Kidney epithelial cell (primary cell): ENCODE results near the gene CARMIL1. TPM values are rescaled to one million over a fixed set of nuclear protein-coding genes. Genes with fewer than 3 reads are reported as not detected.

ENCODE experiments used
- DNase-seq: peaks from one replicate; pipeline ENCODE4 v3.0.0-alpha.2; 2010; ENCODE audit warnings: low read depth
- H3K27me3 ChIP-seq: 2 replicates; pipeline ENCODE4 v1.6.0; 2011; ENCODE audit warnings: low read length; ENCODE audit not compliant: control insufficient read depth, insufficient read depth
- H3K36me3 ChIP-seq: 2 replicates; pipeline ENCODE4 v1.5.1; 2011; ENCODE audit warnings: low read length; ENCODE audit not compliant: control insufficient read depth, insufficient read depth
- H3K4me3 ChIP-seq: 2 replicates; pipeline ENCODE4 v1.5.1; 2011; ENCODE audit warnings: low read depth, mild to moderate bottlenecking, control low read depth, low read length
- CTCF ChIP-seq: IDR thresholded peaks from 2 replicates; pipeline ENCODE4 v1.5.1; 2011; ENCODE audit warnings: mild to moderate bottlenecking, moderate library complexity, low read length, control low read depth, inconsistent platforms; ENCODE audit not compliant: insufficient read depth, poor library complexity, severe bottlenecking
- total RNA-seq: library from RNA; depleted of rRNA; stranded (reverse); fragments of >200 nt; gene quantifications from 2 replicates; pipeline ENCODE4 v1.2.3, GENCODE V29; 2015

The CARMIL1 gene
- total RNA-seq, 1 donor from 2014 or later, result 14.7 TPM

GRCh38 chr6:25541228-25541627 is 262.1 kb downstream of the CARMIL1 start:
- Histone ChIP-seq H3K36me3 (no peaks in the 10 kb centered on the region), H3K27me3 (no peaks in the 10 kb centered on the region), H3K4me3 (no peak overlapping the region)
- no peak for DNase-seq
- no peak for TF ChIP-seq CTCF

DNA sequence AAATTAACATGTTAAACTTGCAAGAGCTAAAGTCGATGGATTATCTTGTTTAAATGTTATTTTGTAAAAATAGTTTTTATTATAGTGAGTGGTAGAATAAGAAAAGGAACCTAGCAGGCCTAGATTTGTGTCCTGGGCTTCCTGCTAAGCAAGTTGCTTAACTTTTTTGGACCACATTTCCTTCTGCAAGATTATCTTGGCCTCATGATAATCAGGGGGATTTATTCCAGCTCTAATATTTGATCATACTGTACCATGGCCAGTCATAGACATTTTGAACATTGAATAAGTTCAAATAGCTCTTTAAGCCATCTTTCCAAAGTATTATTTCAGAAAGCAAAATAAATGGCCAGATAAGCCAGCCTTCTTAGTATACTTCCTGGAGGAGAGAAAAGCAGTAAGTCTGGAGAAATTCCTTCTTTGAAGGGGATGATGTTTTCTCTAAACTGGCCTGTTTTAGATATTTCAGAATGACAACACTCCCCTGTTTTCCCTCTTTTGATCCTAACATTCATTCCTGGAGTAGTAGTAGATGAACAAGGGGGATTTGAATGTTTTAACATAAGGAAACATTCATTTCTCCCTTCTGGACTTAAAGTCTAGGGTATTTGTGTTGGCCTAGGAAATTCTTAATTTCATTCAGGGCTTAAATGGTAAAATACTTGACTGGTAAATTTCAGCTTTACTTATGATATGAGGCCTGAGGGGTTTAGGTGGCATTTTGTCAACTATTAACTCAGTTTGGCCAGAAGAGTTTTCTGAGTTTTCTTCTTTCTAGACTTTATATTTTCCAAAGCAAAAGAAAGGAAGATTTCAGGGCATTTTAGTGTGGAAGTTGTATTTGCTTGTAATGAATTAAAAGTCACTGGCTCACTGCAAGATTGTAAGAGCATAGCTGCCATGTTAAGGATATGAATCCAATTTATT is 264.1 kb downstream of the CARMIL1 start:
- no peak for TF ChIP-seq CTCF
- Histone ChIP-seq H3K4me3 (no peak overlapping the region), H3K27me3 (no peaks in the 10 kb centered on the region), H3K36me3 (no peaks in the 10 kb centered on the region)
- DNase-seq, result no peak

- no peak for TF ChIP-seq CTCF
- Histone ChIP-seq H3K4me3 (no peak overlapping the region), H3K27me3 (no peaks in the 10 kb centered on the region), H3K36me3 (no peaks in the 10 kb centered on the region)
- DNase-seq, result no peak
These were observed 265.7 kb downstream of the CARMIL1 start for GRCh38 chr6:25544833-25545232.

- Histone ChIP-seq H3K36me3 (no peaks in the 10 kb centered on the region), H3K4me3 (no peak overlapping the region), H3K27me3 (no peaks in the 10 kb centered on the region)
- no peak for TF ChIP-seq CTCF
- DNase-seq, result no peak
These were observed 268.6 kb downstream of the CARMIL1 start for GRCh38 chr6:25547797-25548196.

DNA sequence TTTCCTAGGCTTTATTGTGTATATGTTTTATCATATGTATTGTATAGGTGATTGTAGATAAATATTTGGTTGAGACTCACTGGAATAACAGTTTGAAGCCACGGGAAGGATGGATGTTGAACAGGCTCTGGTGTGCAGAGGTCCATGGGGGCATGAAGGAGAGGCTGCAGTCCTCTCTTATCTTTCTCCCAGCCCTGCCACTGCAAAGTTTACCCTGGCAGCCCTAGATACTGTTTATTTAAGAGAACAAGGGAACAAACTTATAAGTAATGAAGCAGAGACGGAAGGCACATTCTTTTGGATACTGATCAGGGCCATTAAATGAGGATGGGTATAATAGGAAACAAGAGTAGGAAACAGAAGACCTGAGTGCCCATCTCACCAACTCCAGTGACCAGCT is 269.3 kb downstream of the CARMIL1 start:
- Histone ChIP-seq H3K36me3 (no peaks in the 10 kb centered on the region), H3K4me3 (no peak overlapping the region), H3K27me3 (no peaks in the 10 kb centered on the region)
- no peak for DNase-seq
- no peak for TF ChIP-seq CTCF

GRCh38 chr6:25550631-25551030 is 271.5 kb downstream of the CARMIL1 start:
- Histone ChIP-seq H3K36me3 (no peaks in the 10 kb centered on the region), H3K4me3 (no peak overlapping the region), H3K27me3 (no peaks in the 10 kb centered on the region)
- DNase-seq, result no peak
- TF ChIP-seq CTCF, result no peak
